GM12892 (cell line): ENCODE results near the gene KIF26B.

ENCODE experiments used
- POLR2A ChIP-seq: IDR thresholded peaks from 2 replicates; pipeline ENCODE4 v1.6.1; 2011; ENCODE audit warnings: low read depth, low read length, control low read depth
- TAF1 ChIP-seq: IDR thresholded peaks from 2 replicates; pipeline ENCODE4 v1.6.1; 2011; ENCODE audit warnings: low read depth, mild to moderate bottlenecking, control low read depth, low read length, borderline replicate concordance

DNA sequence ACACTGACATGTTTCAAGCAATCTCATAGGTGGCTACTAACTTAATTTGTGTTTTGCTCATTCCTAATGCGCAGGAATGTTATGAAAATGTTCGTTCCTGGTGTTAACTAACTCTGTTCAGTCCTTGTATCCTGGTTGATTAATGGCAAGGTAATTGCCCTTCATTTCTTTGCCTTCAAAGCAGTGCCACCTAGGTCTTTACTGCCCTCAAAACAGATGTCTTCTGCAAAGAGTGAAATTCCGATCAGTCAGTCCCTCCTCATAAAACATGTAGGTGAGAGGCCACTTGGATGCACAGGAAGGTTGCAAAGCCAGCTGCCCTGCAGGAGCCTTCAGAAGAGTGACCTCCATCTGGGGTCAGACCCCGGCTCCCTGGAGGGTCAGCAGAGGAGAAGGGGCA, 179.4 kb downstream of the KIF26B start:
- TF ChIP-seq POLR2A: no peak
- TF ChIP-seq TAF1: no peak
